ENCODE results near the gene FEM1B. TPM values are rescaled to one million over a fixed set of nuclear protein-coding genes. Genes with fewer than 3 reads are reported as not detected.

Gene FEM1B
- total and polyA plus RNA-seq, 9 donors = 18.3 to 40.9 (median 36.5) TPM

GRCh38 chr15:68272721-68273271, 4.7 kb upstream of the FEM1B start:
- no peaks in the 10 kb centered on the region for H3K36me3 ChIP-seq (ENCODE audit: control insufficient read depth, insufficient read depth, low read length)
- H3K4me1 ChIP-seq (ENCODE audit: control insufficient read depth, insufficient read depth, low read length) = peaks cover 9% of the 10 kb centered on the region
- no peaks in the 10 kb centered on the region for H3K27me3 ChIP-seq (ENCODE audit: control insufficient read depth, insufficient read depth, low read length)
- no CpG with 5 or more reads among the region's 1 CpG for WGBS (ENCODE audit: insufficient coverage)
- no peak overlapping the region for H3K27ac ChIP-seq (ENCODE audit: low read length)
- H3K4me3 ChIP-seq (ENCODE audit: low read length) = no peak overlapping the region
- no peak for DNase-seq
- H3K9me3 ChIP-seq (replicated peaks; ENCODE audit: control insufficient read depth, low read depth, low read length) = no peaks in the 10 kb centered on the region

DNA sequence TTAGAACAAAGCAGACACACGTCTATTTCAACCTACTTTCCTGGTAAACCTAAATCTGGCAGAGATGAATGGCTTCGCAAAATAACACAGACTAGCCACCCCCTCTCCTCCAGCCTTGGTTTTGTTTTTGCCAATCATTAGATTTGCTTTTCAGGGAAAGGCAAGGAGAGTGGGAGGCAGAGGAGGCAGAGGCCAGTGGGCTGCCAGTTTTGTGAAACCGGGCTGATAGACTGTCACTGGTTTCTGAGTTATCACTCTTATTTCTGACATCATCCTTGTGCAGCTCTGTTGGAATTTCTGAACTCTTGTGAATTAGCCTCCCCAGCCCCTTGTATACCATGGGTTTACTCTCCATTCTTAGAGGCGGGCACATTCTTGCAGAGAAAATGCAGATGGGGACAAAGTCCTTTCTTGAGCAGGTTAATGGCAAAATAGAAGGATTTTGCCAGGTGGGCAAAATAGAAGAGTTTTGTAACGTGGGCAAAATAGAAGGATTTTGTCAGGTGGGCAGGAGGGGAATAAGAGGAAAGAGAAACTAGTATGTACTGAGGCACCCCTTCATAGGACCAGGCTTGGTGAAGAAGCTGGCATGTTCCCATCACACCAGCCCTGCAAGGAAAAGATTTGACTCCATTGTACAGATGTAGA, 3.2 kb upstream of the FEM1B start:
- Histone ChIP-seq H3K27ac (ENCODE audit: low read length) (no peak overlapping the region), H3K9me3 (replicated peaks; ENCODE audit: control insufficient read depth, low read depth, low read length) (no peaks in the 10 kb centered on the region), H3K27me3 (ENCODE audit: control insufficient read depth, insufficient read depth, low read length) (no peaks in the 10 kb centered on the region), H3K4me3 (ENCODE audit: low read length) (no peak overlapping the region), H3K36me3 (ENCODE audit: control insufficient read depth, insufficient read depth, low read length) (peaks cover 2% of the 10 kb centered on the region), H3K4me1 (ENCODE audit: control insufficient read depth, insufficient read depth, low read length) (peaks cover 11% of the 10 kb centered on the region)
- DNase-seq = no peak
- 86% methylated on average over 1 of the region's 5 CpGs for WGBS (ENCODE audit: insufficient coverage)

DNA sequence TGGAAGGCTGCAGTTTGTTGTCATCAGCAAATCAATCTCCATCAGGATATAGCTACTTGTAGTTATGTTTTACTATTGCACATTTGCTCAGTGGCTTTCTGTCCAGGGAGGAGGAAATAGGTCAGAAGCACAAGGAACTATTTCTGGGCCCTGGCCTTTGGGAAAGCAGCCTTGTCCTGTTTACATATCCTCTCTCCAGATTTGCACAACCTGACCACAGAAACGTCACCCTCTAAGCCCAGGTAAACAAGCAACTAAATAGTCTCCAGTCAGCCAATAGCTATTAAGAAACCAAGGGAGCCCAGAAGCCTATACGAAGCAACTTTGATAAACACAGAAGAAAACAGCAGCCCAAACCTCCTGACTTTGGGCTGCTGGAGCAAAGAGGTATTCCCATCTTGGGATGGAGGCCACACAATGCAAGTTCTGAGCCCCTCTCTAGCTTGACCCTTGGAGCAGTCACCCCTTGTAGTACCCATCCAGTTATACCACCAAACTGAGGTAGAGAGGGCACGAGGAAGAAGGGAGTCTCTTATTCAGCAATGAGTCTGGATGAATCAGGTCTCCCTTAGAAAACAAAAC, 2.3 kb upstream of the FEM1B start:
- 60% methylated on average over 1 of the region's 3 CpGs for WGBS (ENCODE audit: insufficient coverage)
- no peaks in the 10 kb centered on the region for H3K27me3 ChIP-seq (ENCODE audit: control insufficient read depth, insufficient read depth, low read length)
- peaks cover 4% of the 10 kb centered on the region for H3K36me3 ChIP-seq (ENCODE audit: control insufficient read depth, insufficient read depth, low read length)
- no peak overlapping the region for H3K4me3 ChIP-seq (ENCODE audit: low read length)
- H3K27ac ChIP-seq (ENCODE audit: low read length) = no peak overlapping the region
- DNase-seq = no peak
- no peaks in the 10 kb centered on the region for H3K9me3 ChIP-seq (replicated peaks; ENCODE audit: control insufficient read depth, low read depth, low read length)
- H3K4me1 ChIP-seq (ENCODE audit: control insufficient read depth, insufficient read depth, low read length) = peaks cover 17% of the 10 kb centered on the region

DNA sequence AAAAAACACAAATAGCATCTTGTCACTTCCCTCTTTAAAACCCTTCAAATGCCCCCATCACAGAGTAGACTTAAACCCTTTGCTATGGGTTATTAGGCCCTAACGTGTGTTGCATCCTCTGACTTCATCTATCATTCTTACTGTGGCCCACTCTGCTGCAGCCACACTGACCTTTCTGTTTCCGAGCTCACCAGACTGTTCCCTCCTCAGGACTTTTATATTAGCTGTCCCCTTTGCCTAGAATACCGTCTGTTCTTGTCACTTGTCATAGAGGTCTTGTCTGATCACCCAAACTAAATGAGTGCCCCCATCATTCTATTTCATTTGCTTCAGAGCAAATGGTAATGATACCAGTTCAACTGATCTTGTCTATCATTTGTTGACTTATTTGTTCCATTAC, 877 bp upstream of the FEM1B start:
- DNase-seq = no peak
- no peaks in the 10 kb centered on the region for H3K9me3 ChIP-seq (replicated peaks; ENCODE audit: control insufficient read depth, low read depth, low read length)
- peak overlapping the region; percentile 96 for H3K4me3 ChIP-seq (ENCODE audit: low read length)
- H3K36me3 ChIP-seq (ENCODE audit: control insufficient read depth, insufficient read depth, low read length) = peaks cover 6% of the 10 kb centered on the region
- H3K27me3 ChIP-seq (ENCODE audit: control insufficient read depth, insufficient read depth, low read length) = no peaks in the 10 kb centered on the region
- peak overlapping the region; percentile 99 for H3K27ac ChIP-seq (ENCODE audit: low read length)
- peaks cover 23% of the 10 kb centered on the region for H3K4me1 ChIP-seq (ENCODE audit: control insufficient read depth, insufficient read depth, low read length)
- 18% methylated on average over 2 of the region's 3 CpGs for WGBS (ENCODE audit: insufficient coverage)

- H3K4me1 ChIP-seq (ENCODE audit: control insufficient read depth, insufficient read depth, low read length) = peaks cover 28% of the 10 kb centered on the region
- WGBS (ENCODE audit: insufficient coverage) = 0% methylated on average over 18 of the region's 25 CpGs
These were observed 378 bp upstream of the FEM1B start for GRCh38 chr15:68277131-68277602.

GRCh38 chr15:68278345-68278594, 725 bp downstream of the FEM1B start:
- Histone ChIP-seq H3K27me3 (ENCODE audit: control insufficient read depth, insufficient read depth, low read length) (no peaks in the 10 kb centered on the region), H3K4me1 (ENCODE audit: control insufficient read depth, insufficient read depth, low read length) (peaks cover 28% of the 10 kb centered on the region), H3K27ac (ENCODE audit: low read length) (peak overlapping the region; percentile 99), H3K9me3 (replicated peaks; ENCODE audit: control insufficient read depth, low read depth, low read length) (no peaks in the 10 kb centered on the region), H3K36me3 (ENCODE audit: control insufficient read depth, insufficient read depth, low read length) (peaks cover 6% of the 10 kb centered on the region), H3K4me3 (ENCODE audit: low read length) (peak overlapping the region; percentile 96)
- DNase-seq = no peak
- 0% methylated on average over 22 of the region's 22 CpGs for WGBS (ENCODE audit: insufficient coverage)

More at GRCh38 chr15:68277131-68277602, 378 bp upstream of the FEM1B start:
- peak; percentile 93 for DNase-seq
- Histone ChIP-seq H3K27me3 (ENCODE audit: control insufficient read depth, insufficient read depth, low read length) (no peaks in the 10 kb centered on the region), H3K36me3 (ENCODE audit: control insufficient read depth, insufficient read depth, low read length) (peaks cover 6% of the 10 kb centered on the region), H3K4me3 (ENCODE audit: low read length) (peak overlapping the region; percentile 96), H3K9me3 (replicated peaks; ENCODE audit: control insufficient read depth, low read depth, low read length) (no peaks in the 10 kb centered on the region), H3K27ac (ENCODE audit: low read length) (peak overlapping the region; percentile 99)

- Histone ChIP-seq H3K4me1 (ENCODE audit: control insufficient read depth, insufficient read depth, low read length) (peaks cover 28% of the 10 kb centered on the region), H3K4me3 (ENCODE audit: low read length) (peak overlapping the region; percentile 96), H3K27me3 (ENCODE audit: control insufficient read depth, insufficient read depth, low read length) (no peaks in the 10 kb centered on the region), H3K36me3 (ENCODE audit: control insufficient read depth, insufficient read depth, low read length) (peaks cover 6% of the 10 kb centered on the region), H3K9me3 (replicated peaks; ENCODE audit: control insufficient read depth, low read depth, low read length) (no peaks in the 10 kb centered on the region), H3K27ac (ENCODE audit: low read length) (peak overlapping the region; percentile 99)
- DNase-seq = peak; percentile 54
- WGBS (ENCODE audit: insufficient coverage) = 0% methylated on average over 16 of the region's 23 CpGs
These were observed 1.3 kb downstream of the FEM1B start for GRCh38 chr15:68278595-68279405.

GRCh38 chr15:68279779-68280753, 2.5 kb downstream of the FEM1B start:
- H3K27ac ChIP-seq (ENCODE audit: low read length) = no peak overlapping the region
- peak overlapping the region; percentile 1 for H3K4me3 ChIP-seq (ENCODE audit: low read length)
- peaks cover 11% of the 10 kb centered on the region for H3K36me3 ChIP-seq (ENCODE audit: control insufficient read depth, insufficient read depth, low read length)
- H3K27me3 ChIP-seq (ENCODE audit: control insufficient read depth, insufficient read depth, low read length) = no peaks in the 10 kb centered on the region
- 58% methylated on average over 7 of the region's 11 CpGs for WGBS (ENCODE audit: insufficient coverage)
- no peaks in the 10 kb centered on the region for H3K9me3 ChIP-seq (replicated peaks; ENCODE audit: control insufficient read depth, low read depth, low read length)
- peaks cover 28% of the 10 kb centered on the region for H3K4me1 ChIP-seq (ENCODE audit: control insufficient read depth, insufficient read depth, low read length)
- DNase-seq = no peak

DNA sequence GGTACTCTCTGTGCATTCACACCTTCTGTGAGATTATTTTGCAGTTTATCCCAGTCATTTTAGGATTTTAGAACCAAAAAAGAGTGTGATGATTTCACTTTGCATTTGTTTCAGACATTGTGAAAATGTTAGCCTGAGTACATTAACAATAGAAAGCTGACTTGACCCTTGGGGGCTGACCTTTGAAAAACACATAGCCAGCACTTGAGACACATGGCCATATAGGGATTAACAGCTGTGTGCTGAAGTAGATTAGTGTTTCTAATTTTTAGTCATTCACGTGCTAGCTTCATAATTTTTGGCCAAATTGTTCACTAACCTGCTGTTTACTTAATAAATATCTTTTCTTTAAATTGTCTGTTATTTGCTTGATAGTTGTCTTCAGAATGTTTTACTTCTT, 3.5 kb downstream of the FEM1B start:
- Histone ChIP-seq H3K4me3 (ENCODE audit: low read length) (no peak overlapping the region), H3K27me3 (ENCODE audit: control insufficient read depth, insufficient read depth, low read length) (no peaks in the 10 kb centered on the region), H3K9me3 (replicated peaks; ENCODE audit: control insufficient read depth, low read depth, low read length) (no peaks in the 10 kb centered on the region), H3K27ac (ENCODE audit: low read length) (peak overlapping the region; percentile 20), H3K36me3 (ENCODE audit: control insufficient read depth, insufficient read depth, low read length) (peaks cover 11% of the 10 kb centered on the region), H3K4me1 (ENCODE audit: control insufficient read depth, insufficient read depth, low read length) (peaks cover 28% of the 10 kb centered on the region)
- WGBS (ENCODE audit: insufficient coverage) = no CpG with 5 or more reads among the region's 1 CpG
- DNase-seq = no peak
